Measurements from ENCODE around the gene ANKRD63.

Gene ANKRD63

DNA sequence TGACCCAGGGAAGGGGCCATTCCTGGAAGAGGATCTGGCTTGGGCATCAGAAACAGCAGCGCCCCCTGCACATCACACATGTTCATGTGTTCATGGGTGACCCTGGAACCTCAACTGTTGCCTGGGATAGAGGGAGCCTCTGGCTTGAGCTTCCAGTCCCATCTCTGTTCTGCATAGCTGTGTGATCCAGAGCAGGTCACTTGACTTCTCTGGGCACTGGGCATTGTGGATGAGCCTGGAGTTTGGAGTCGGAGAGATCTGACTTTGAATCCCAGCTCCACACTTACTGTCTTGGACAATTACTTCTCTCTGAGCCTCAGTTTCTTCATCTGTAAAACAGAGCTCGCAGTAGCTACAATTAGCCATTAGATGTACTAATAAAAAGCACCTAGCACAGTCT lies 28.4 kb downstream of the ANKRD63 start:
- DNase-seq: no peak

DNA sequence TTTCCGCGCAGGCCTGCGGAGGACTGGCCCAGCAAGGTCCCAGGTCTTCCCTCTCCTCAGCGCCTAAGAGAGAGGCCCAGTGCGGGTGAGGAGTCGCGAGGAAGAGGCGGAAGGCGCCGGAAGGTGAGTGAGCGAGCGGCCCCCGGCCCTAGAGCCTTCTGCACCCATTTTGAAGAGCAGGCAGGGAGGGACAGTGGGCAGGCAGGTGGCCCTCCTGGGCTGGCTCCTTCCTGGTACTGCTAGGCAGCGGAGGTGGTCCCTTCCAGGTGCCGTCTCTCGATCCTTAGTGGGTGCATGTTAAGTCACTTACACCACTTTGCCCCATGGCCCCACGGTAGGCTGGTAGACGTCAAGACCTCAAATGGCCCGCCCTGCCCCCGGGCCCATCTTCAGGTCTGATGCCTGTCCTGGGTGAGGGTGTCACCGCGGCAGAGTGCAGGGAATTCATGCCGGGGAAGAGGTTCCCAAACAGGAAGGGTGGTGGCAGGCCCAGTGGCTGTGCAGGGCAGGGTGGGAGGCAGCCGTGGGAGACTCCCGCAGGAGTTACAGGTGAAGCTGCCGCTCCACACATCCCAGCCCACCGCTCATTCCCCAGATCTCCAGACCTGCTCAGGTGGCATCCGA lies 29.6 kb downstream of the ANKRD63 start:
- DNase-seq: no peak

- no peak for DNase-seq
Measured at GRCh38 chr15:40252438-40253166, 30.3 kb downstream of the ANKRD63 start.

DNA sequence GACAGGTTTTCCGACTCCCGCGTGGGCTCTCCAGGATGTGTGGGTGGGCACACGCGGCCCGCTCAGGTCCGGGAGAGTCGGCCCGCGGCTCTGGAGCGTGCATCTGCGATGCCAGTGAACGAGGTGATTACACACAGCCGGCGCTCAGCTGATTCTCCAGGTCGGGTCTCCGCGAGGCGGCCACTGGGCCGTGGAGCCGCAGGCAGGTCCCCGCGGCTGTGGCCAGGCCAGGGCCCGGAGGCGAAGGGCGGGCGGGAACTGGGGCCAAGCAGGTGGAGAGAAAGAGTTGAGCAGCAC lies 30.8 kb downstream of the ANKRD63 start:
- DNase-seq: no peak

- no peak for DNase-seq
Measured at GRCh38 chr15:40251486-40252140, 31.3 kb downstream of the ANKRD63 start.

DNA sequence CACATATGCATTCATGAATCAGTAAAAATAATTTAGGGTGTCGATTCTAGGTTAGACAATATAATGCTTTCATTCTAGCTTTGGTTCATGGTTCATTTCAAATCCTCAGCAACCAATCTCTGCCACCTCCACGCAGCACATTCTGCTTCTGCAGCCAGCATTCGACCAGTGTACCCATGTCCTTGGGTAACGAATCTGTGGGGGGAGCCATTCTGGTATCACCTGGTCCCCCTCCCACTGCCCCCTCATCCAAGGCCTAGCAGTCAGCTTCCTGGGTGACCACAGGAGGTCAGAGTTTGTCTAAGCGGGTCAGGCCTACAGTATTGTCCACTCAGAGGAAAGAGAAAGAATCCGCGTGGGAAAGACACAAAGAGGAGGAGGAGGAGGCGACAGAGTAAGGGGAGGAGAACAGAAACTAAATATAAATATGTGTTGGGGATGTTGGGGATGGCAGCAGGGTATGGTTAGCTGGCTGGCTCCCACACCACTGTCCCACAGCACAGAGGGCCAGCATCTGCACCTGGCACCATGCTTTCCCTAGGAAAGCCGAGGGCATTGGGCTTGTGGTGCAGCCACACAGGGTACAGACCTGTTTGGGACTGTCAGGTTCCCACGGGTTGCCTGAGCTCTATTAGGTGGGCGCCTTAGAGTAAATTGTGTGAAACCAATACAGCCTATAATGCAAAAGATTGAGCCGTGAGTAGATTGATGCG lies 31.9 kb downstream of the ANKRD63 start:
- DNase-seq: no peak

GRCh38 chr15:40250304-40250656 lies 32.6 kb downstream of the ANKRD63 start:
- no peak for DNase-seq

DNA sequence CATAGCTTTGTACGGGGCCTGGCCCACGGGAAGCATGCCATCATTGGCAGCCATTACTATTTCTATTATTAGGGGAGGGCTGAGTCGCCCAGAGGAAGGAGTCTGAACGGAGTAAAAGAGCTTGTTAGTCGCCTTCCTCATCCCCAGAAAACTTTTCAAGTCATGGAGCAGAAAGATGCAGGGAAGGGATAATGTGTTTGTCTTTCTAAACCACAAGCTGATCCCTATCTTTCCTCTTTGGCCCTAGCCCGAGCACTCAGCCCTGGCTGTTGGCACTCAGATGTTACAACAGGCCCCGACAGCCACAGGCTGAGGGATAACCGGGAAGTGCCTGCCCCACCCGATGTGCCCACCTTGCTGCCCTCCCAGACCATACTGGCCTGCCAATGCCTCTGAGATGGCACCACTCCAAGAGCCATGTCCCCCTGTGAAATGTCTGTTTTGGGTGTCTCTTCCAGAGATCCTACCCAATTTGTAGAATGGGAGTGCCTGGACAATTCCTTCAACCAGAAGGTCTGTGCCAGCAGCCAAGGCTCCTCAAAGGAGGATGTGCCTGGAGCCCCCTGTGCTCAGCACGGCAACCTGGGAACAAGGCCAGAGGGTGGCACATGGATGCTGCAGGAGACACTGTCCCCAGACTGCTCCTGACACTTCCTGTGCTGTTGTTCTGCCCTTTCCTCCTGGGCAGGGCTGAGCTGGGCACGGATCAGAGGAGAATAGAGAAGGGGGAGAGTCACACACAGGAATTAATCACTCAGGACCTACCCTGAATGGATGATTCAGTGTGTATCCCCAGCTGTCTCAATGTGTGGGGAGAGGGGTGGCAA lies 33.2 kb downstream of the ANKRD63 start:
- DNase-seq: no peak

GRCh38 chr15:40248006-40248783 lies 34.7 kb downstream of the ANKRD63 start:
- DNase-seq: no peak

DNA sequence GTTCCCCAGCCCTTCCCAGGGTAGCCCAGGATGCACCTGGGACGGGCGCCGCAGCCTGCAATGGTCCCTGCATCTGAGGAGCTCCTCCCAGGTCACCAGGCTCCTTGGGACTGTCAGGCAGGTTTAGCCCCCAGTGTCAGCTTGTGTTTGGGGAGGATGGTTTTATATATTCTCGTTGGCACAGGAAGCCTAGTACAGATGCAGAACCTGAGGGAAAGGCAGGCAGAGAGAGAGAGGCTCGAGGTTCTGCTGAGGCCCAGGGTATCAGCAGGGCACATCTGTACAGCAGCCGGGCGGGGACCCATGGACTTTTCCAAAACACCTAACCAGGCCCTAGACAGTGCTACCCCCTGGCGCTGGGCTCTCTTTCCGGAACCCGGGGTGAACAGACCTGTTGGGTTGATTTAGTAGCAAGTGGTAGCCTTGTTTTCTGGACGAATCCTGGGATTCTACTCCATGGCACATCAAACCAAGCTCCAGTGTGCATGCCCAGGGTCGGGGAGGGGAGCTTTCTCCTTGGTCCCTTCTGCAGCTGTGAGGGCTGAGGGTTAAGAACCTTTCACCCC lies 35.4 kb downstream of the ANKRD63 start:
- DNase-seq: no peak

- no peak for DNase-seq
Measured at GRCh38 chr15:40246496-40247280, 36.2 kb downstream of the ANKRD63 start.

DNA sequence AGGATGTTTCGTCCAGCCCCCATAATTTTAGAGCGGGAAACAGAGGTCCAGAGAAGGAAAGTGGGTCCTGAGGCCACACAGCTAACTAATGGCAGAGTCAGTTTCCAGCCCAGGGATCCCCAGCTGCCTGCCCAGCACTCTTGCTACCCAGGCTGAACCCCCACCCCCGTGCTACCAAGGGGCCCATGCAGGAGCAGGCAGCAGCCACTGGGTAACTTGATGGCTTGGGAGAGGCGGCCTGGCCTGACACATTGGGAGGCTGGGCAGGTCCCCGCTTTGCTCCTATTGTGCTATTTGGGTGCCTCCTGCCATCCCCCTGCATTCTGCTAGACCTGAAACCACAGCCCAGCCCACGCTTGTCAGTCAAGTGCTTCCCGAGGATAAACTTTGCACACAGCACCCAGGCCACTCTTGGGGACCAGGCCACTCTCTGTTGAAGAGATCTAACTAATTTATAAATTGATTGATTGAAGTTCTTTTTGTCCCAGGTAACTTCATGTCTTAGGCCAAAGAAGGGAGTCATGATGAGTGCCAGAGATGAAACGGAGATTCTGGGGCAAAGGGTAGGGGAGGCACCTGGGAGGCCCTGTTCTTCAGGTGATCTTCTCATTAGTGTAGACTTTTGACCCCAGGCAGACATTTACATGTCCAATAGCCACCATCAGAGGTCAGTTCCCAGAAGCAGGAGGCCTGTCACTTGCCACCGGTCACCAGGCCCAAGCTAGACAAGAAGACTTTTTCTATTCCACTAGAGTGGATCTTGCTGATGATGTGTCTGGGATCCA lies 37.0 kb downstream of the ANKRD63 start:
- no peak for DNase-seq

GRCh38 chr15:40244961-40245523 lies 37.8 kb downstream of the ANKRD63 start:
- DNase-seq: no peak

DNA sequence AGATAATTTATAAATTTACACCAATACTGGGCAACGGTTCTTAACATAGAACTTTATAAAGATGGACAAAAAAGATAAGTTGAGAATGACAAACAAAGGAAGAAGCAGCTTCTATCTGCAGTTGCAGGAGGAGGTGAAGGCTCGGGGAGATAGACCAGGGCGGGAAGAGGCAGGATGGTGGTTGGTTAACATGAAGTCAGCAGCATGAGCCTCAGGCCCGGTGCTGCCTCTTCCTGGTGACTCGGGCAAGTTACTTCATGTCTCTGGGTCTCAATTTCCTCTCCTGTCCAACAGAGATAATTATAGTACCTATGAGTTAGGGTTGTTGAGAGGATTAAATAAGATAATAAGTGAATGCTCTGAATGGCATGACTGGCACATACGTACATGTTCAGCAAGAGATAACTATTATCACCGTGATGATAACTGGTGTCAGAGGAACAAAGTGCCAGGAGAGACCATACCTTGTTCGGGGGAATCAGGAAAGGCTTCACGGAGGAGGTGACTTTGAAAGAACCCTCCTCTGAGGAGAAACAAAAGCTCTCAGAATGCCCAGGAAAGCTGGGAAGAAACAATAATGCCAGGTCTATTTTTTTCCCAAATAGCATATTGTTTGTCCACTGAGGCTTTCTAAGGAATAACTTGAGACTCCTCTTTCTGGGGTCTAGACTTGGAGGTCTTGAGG lies 39.6 kb downstream of the ANKRD63 start:
- no peak for DNase-seq

DNA sequence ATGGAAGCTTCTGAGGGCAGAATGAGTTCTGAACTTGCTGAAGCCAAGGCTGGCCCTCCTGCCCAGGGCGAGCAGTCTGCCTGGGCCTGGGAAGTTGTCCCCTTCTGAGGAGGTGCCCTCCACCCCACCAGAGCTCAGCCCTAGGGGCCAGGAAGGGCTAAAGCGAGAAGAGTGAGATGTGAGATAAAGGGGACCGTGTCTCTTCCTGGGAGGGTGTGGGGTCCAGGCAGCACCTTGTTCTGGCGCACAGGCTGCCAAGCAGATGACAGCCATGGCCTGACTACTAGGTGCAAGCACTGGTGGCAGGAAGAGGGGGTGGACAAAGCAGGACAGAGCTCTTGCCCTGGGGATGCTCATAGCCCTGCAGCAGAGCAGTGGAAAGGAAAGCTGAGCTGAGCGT lies 40.3 kb downstream of the ANKRD63 start:
- DNase-seq: no peak

GRCh38 chr15:40242213-40242599 lies 40.7 kb downstream of the ANKRD63 start:
- no peak for DNase-seq

GRCh38 chr15:40241269-40242212 lies 41.3 kb downstream of the ANKRD63 start:
- DNase-seq: no peak

DNA sequence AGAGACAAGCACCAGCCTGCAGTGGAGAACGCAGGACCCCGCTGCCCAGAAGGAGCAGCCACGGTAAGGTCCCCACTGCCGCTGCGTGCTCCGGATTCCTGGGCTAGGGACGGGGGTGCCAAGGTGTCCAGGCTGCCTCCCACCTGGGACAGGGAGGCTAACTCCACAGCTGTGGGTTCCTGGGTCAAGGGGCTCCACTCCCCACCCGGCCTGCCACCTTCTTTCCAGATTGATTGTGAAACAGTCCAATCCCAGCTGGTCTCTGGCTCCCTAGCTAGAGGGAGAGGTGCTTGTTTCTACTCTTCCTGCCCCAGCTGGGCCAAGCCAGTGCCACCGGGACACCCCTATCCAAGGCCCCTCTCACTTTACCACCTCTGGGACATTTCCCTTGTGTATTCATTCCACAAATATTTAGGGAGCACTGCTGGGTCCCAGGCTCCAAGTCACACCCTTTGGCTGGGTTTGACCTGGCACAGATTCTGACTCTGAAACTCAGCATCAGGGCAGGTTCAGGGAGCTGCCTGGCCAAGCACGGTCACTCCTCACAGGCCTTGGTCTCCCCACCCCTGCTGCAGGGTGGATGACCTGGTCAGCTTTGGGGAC lies 42.1 kb downstream of the ANKRD63 start:
- no peak for DNase-seq

Data from stimulated activated CD4-positive, alpha-beta T cell treated with anti-CD3 and anti-CD28 coated beads, Interleukin-4, amount 100 ng/mL, for 1 hour (primary cell).